IMR-90 (cell line): ENCODE results near the gene FBP1. TPM values are rescaled to one million over a fixed set of nuclear protein-coding genes. Genes with fewer than 3 reads are reported as not detected.

Experiments used
- ATAC-seq: fragments of 200-7000 bp; cut with Tn5 transposase; 2 replicates; pipeline ENCODE4 v1.9.1; 2020; ENCODE audit warnings: low read depth, mild to moderate bottlenecking, moderate library complexity
- BruUV-seq: library from RNA; stranded (reverse); fragments of 400-500 nt; replicated peaks from 2 replicates; lab custom pipeline; 2021; lab: Mats Ljungman, UMichigan
- CTCF ChIA-PET: fragments of 300-600 bp; formaldehyde crosslinking; extraction: SDS; loops from one replicate; lab custom pipeline; 2021; ENCODE audit warnings: antibody characterized with exemption; lab: Yijun Ruan, JAX
- POLR2A ChIA-PET: fragments of 300-600 bp; sonication (Branson Sonifier 250); formaldehyde crosslinking; loops from one replicate; lab custom pipeline; 2022; ENCODE audit warnings: antibody characterized with exemption; ENCODE audit not compliant: unreplicated experiment; lab: Charles Lee
- DNase-seq: peaks from one replicate; pipeline ENCODE4 v3.0.0; 2013
- H2AFZ ChIP-seq: replicated peaks from 2 replicates; pipeline ENCODE3; 2013; ENCODE audit warnings: low read length, mild to moderate bottlenecking; ENCODE audit not compliant: poor library complexity
- H2AK5ac ChIP-seq: 2 replicates; pipeline ENCODE4 v1.6.1; 2013; ENCODE audit warnings: low read depth, low read length, inconsistent platforms
- H2AK9ac ChIP-seq: replicated peaks from 2 replicates; pipeline ENCODE3; 2013; ENCODE audit warnings: mild to moderate bottlenecking, low read depth, low read length, moderate library complexity; ENCODE audit not compliant: poor library complexity
- H2BK120ac ChIP-seq: 2 replicates; pipeline ENCODE4 v1.6.1; 2013; ENCODE audit warnings: low read depth, low read length, inconsistent platforms
- H2BK15ac ChIP-seq: 3 replicates; pipeline ENCODE4 v1.6.1; 2013; ENCODE audit warnings: low read depth, low read length, inconsistent platforms
- H2BK20ac ChIP-seq: 2 replicates; pipeline ENCODE4 v1.6.1; 2013; ENCODE audit warnings: low read depth, mild to moderate bottlenecking, inconsistent platforms, low read length, moderate library complexity
- H2BK5ac ChIP-seq: 2 replicates; pipeline ENCODE4 v1.6.1; 2013; ENCODE audit warnings: mild to moderate bottlenecking, low read depth, low read length, inconsistent platforms; ENCODE audit not compliant: poor library complexity, severe bottlenecking
- H3K14ac ChIP-seq: replicated peaks from 2 replicates; pipeline ENCODE4 v1.6.1; 2013; ENCODE audit warnings: low read depth, low read length, inconsistent platforms
- H3K18ac ChIP-seq: 2 replicates; pipeline ENCODE4 v1.6.1; 2013; ENCODE audit warnings: low read depth, low read length, control low read depth
- H3K23ac ChIP-seq: 2 replicates; pipeline ENCODE4 v1.6.1; 2013; ENCODE audit warnings: low read depth, low read length, inconsistent platforms
- H3K27ac ChIP-seq: 2 replicates; pipeline ENCODE4 v1.5.1; 2013; ENCODE audit warnings: mild to moderate bottlenecking, control low read depth, low read length; ENCODE audit not compliant: insufficient read depth
- H3K27me3 ChIP-seq: 2 replicates; pipeline ENCODE4 v1.6.1; 2013; ENCODE audit warnings: low read length; ENCODE audit not compliant: control insufficient read depth, insufficient read depth
- H3K36me3 ChIP-seq: 2 replicates; pipeline ENCODE4 v1.6.1; 2013; ENCODE audit warnings: low read length, mixed read lengths; ENCODE audit not compliant: control insufficient read depth, insufficient read depth
- H3K4ac ChIP-seq: 2 replicates; pipeline ENCODE4 v1.6.1; 2013; ENCODE audit warnings: low read depth, low read length, inconsistent platforms
- H3K4me1 ChIP-seq: 2 replicates; pipeline ENCODE4 v1.6.1; 2013; ENCODE audit warnings: low read length, mixed read lengths; ENCODE audit not compliant: control insufficient read depth, insufficient read depth
- H3K4me2 ChIP-seq: 2 replicates; pipeline ENCODE4 v1.6.1; 2013; ENCODE audit warnings: low read depth, mild to moderate bottlenecking, control low read depth, low read length, moderate library complexity
- H3K4me3 ChIP-seq: 2 replicates; pipeline ENCODE4 v1.5.1; 2013; ENCODE audit warnings: low read depth, mild to moderate bottlenecking, control low read depth, low read length, moderate library complexity; ENCODE audit not compliant: insufficient read depth
- H3K56ac ChIP-seq: 2 replicates; pipeline ENCODE4 v1.6.1; 2013; ENCODE audit warnings: low read length, inconsistent platforms; ENCODE audit not compliant: insufficient read depth; ENCODE audit errors: extremely low read depth
- H3K79me1 ChIP-seq, 2 experiments: 2 replicates each; pipeline ENCODE4 v1.6.1; 2013; ENCODE audit warnings: low read length in 2 of 2, inconsistent platforms in 1 of 2, low read depth in 1 of 2
- H3K9ac ChIP-seq: 2 replicates; pipeline ENCODE4 v1.6.1; 2013; ENCODE audit warnings: low read depth, low read length, control low read depth
- H3K9me1 ChIP-seq: 2 replicates; pipeline ENCODE4 v1.6.1; 2013; ENCODE audit warnings: low read length, inconsistent platforms; ENCODE audit not compliant: insufficient read depth
- H3K9me3 ChIP-seq: 2 replicates; pipeline ENCODE4 v1.6.1; 2013; ENCODE audit warnings: low read length; ENCODE audit not compliant: control insufficient read depth, insufficient read depth
- H4K20me1 ChIP-seq: 2 replicates; pipeline ENCODE4 v1.6.1; 2013; ENCODE audit warnings: low read length, inconsistent platforms; ENCODE audit not compliant: insufficient read depth
- H4K5ac ChIP-seq: 2 replicates; pipeline ENCODE4 v1.6.1; 2013; ENCODE audit warnings: mild to moderate bottlenecking, low read depth, low read length, control low read depth
- H4K8ac ChIP-seq, 2 experiments: 2 replicates each; pipeline ENCODE4 v1.6.1; 2013; ENCODE audit warnings: low read depth in 2 of 2, low read length in 2 of 2, control low read depth in 1 of 2, inconsistent platforms in 1 of 2
- H4K91ac ChIP-seq: 2 replicates; pipeline ENCODE4 v1.6.1; 2013; ENCODE audit warnings: low read depth, low read length, inconsistent platforms; ENCODE audit not compliant: insufficient read depth
- MXI1 ChIP-seq: IDR thresholded peaks from 2 replicates; pipeline ENCODE4 v1.6.1; 2012; ENCODE audit warnings: low read depth, mild to moderate bottlenecking, low read length, moderate library complexity, borderline replicate concordance
- NFE2L2 ChIP-seq: fragments of 150-350 bp; IDR thresholded peaks from 2 replicates; pipeline ENCODE4 v1.6.1; 2016; ENCODE audit warnings: low read depth, mild to moderate bottlenecking, low read length
- RAD21 ChIP-seq: IDR thresholded peaks from 2 replicates; pipeline ENCODE4 v1.6.1; 2012; ENCODE audit warnings: low read length, improper control_type of control experiment
- RCOR1 ChIP-seq: IDR thresholded peaks from 2 replicates; pipeline ENCODE4 v1.6.1; 2012; ENCODE audit warnings: mild to moderate bottlenecking, low read length, improper control_type of control experiment; ENCODE audit not compliant: insufficient replicate concordance
- RFX5 ChIP-seq: IDR thresholded peaks from 2 replicates; pipeline ENCODE4 v1.8.0; 2012; ENCODE audit warnings: low read depth, mild to moderate bottlenecking, low read length, moderate library complexity
- SMC3 ChIP-seq: fragments of 150-350 bp; IDR thresholded peaks from 2 replicates; pipeline ENCODE4 v1.6.1; 2016; ENCODE audit warnings: low read depth, mild to moderate bottlenecking, antibody characterized with exemption, low read length, moderate library complexity
- WGBS, 2 experiments: methylation state at CpG; one replicate each; pipeline versions ENCODE4 v1.1.5 to v1.1.7; 2013; ENCODE audit warnings: missing lambda C conversion rate in 2 of 2; ENCODE audit not compliant: insufficient read length in 1 of 2; ENCODE audit errors: extremely low coverage in 2 of 2; 5-methylcytosine and 5-hydroxymethylcytosine counted together
- dilution Hi-C: fragments of 300-500 bp; cut with HindIII; formaldehyde crosslinking; loops from one replicate; pipeline ENCODE4 v1.14.3; 2018; ENCODE audit warnings: low sequenced_read_pairs; ENCODE audit not compliant: unreplicated experiment
- in situ Hi-C: fragments of 300-500 bp; cut with MboI; formaldehyde crosslinking; loops from 3 replicates; pipeline ENCODE4 v1.14.3; 2019; ENCODE audit warnings: low sequenced_read_pairs, inconsistent platforms, mixed read lengths
- intact Hi-C: fragments of 100-400 bp; cut with micrococcal nuclease; formaldehyde crosslinking; loops from 2 replicates; pipeline ENCODE4 v1.10.0; 2022
- polyA plus RNA-seq, 3 experiments: library from polyadenylated mRNA; depleted of rRNA; stranded (reverse); fragments of >200 nt; gene quantifications; 2 replicates each; pipeline ENCODE4 v1.2.3, GENCODE V29; 2012; ENCODE audit warnings: low replicate concordance in 1 of 3
- total RNA-seq: library from RNA; depleted of rRNA; stranded (reverse); fragments of >200 nt; gene quantifications from 2 replicates; pipeline ENCODE4 v1.2.3, GENCODE V29; 2012

FBP1 gene
- total and polyA plus RNA-seq, 2 of the 4 experiments (the other 2 are of a cell fraction): not detected

DNA sequence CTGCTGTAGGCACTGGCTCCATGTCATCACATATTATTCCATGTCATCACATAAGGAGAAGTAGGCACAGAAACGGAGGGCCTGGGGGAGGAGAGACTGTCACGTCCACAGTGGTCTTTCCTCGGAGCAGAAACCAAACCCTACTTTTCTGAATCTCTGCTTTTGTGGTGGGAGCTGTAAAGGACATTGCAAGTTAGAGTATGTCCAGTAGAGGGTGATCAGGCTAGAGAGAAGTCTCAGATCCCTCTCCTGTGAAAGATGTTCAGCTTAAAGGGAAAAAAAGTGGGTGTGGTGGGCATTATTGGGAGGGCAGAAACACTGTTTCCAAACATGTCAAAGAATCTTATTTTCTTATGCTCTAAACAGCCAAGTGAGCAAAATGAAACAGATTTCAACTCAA, 26.3 kb downstream of the FBP1 start:
- no peak overlapping the region for H2AK5ac ChIP-seq
- H4K8ac ChIP-seq: no peak overlapping the region
- no peak overlapping the region for H2BK5ac ChIP-seq
- TF ChIP-seq RFX5 (no peak), SMC3 (no peak), RAD21 (no peak), MXI1 (no peak), NFE2L2 (no peak), RCOR1 (no peak)
- H2AK9ac ChIP-seq: no peak overlapping the region
- ChIA-PET POLR2A (no interaction called here), CTCF (no interaction called here)
- no peaks in the 10 kb centered on the region for H3K9me1 ChIP-seq
- DNase-seq (no peak), ATAC-seq (no peak)
- no peak overlapping the region for H3K27ac ChIP-seq
- no peak overlapping the region for H3K9ac ChIP-seq
- no peak overlapping the region for H4K5ac ChIP-seq
- no peak overlapping the region for H3K18ac ChIP-seq
- BruUV-seq: no TSS peak
- H3K4me3 ChIP-seq: no peak overlapping the region
- H3K27me3 ChIP-seq: peaks cover 25% of the 10 kb centered on the region
- in situ Hi-C loops: no loop called here
- no peaks in the 10 kb centered on the region for H3K36me3 ChIP-seq
- H2BK120ac ChIP-seq: no peak overlapping the region
- intact Hi-C loops: no loop called here
- H3K56ac ChIP-seq: no peak overlapping the region
- H3K79me1 ChIP-seq: no peaks in the 10 kb centered on the region
- no peak overlapping the region for H2BK15ac ChIP-seq
- no peak overlapping the region for H4K91ac ChIP-seq
- H3K23ac ChIP-seq: no peak overlapping the region
- no CpG with 5 or more reads among the region's 3 CpGs for WGBS, 2 experiments
- no peak overlapping the region for H3K14ac ChIP-seq
- H3K4ac ChIP-seq: no peak overlapping the region
- H3K4me1 ChIP-seq: no peaks in the 10 kb centered on the region
- no peaks in the 10 kb centered on the region for H3K9me3 ChIP-seq
- no peaks in the 10 kb centered on the region for H4K20me1 ChIP-seq
- dilution Hi-C loops: no loop called here
- no peak overlapping the region for H2AFZ ChIP-seq
- no peak overlapping the region for H2BK20ac ChIP-seq
- H3K4me2 ChIP-seq: no peak overlapping the region
